Fibroblast of peridontal ligament (primary cell): ENCODE results near the gene CD58.

Source experiments
- DNase-seq: peaks from one replicate; pipeline ENCODE4 v3.0.0-alpha.2; 2010; ENCODE audit errors: extremely low read depth

Gene CD58

GRCh38 chr1:116471241-116471640 lies 99.6 kb downstream of the CD58 start:
- no peak for DNase-seq

GRCh38 chr1:116470671-116471070 lies 100.2 kb downstream of the CD58 start:
- no peak for DNase-seq

GRCh38 chr1:116466810-116467557 lies 103.8 kb downstream of the CD58 start:
- no peak for DNase-seq

DNA sequence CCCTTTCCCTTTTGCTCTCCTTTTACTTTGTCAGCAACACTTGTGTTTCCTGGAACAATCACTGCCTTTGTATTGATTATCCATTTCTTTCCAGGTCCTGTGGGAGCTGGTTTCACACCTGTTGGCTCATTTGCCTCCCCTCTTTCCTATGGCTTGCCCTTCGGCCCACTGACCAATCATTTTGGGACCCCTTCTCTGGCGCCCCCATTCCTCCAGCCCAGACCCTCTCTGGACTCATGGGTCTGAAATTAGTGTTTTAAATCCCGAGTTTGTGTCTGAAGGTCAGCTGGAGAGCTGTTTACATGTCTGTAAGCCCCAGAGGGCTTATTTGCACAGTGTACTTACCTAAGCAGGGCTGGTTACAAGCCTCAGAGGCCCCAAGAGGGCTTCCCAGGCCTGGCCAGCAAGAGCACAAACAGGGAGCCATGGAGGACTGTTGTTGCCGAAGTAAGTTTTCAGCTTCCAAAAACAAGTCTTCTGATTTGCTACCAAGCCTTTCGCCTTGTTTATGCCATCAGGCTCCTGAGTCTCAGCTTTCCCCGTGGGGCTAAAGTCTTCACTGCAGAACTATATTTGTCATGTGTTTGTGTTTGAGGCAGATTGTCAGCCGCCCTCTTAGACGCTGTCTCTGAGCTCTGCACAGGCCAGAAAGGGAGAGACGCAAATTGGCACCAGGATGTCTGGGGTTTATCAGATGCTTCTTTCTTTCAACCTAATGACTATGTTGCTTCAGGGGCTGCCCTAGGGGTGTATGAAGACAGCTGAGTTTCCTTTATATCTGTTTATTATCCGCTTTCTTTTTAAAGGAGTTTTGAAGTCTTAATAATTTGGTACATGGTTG lies 104.8 kb downstream of the CD58 start:
- DNase-seq, result no peak

- no peak for DNase-seq
Measured at GRCh38 chr1:116465477-116465844, 105.4 kb downstream of the CD58 start.
